Neuronal stem cell (in vitro differentiated cells): ENCODE measurements around the gene RGS8.
A peak's percentile ranks its signal among the peaks of the same experiment; 100 is the strongest.

ENCODE experiments used
- DNase-seq: peaks from one replicate; pipeline ENCODE4 v3.0.0-alpha.2; 2013; ENCODE audit warnings: low spot score
- H2AFZ ChIP-seq: one replicate; pipeline ENCODE4 v1.6.1; 2013; ENCODE audit warnings: mild to moderate bottlenecking, low read length, inconsistent platforms
- H2AK5ac ChIP-seq: 2 replicates; pipeline ENCODE4 v1.6.1; 2013; ENCODE audit warnings: low read depth, mild to moderate bottlenecking, inconsistent platforms, low read length, moderate library complexity, mixed read lengths
- H2BK120ac ChIP-seq: 2 replicates; pipeline ENCODE4 v1.6.1; 2013; ENCODE audit warnings: low read depth, mild to moderate bottlenecking, inconsistent platforms, low read length, moderate library complexity, mixed read lengths
- H2BK12ac ChIP-seq: one replicate; pipeline ENCODE4 v1.6.1; 2013; ENCODE audit warnings: low read length, inconsistent platforms
- H2BK15ac ChIP-seq: 2 replicates; pipeline ENCODE4 v1.6.1; 2013; ENCODE audit warnings: mild to moderate bottlenecking, low read length, inconsistent platforms, mixed read lengths
- H2BK5ac ChIP-seq: one replicate; pipeline ENCODE4 v1.6.1; 2013; ENCODE audit warnings: inconsistent platforms, mild to moderate bottlenecking, low read length, moderate library complexity
- H3K14ac ChIP-seq: one replicate; pipeline ENCODE4 v1.6.1; 2013; ENCODE audit warnings: low read length, inconsistent platforms
- H3K18ac ChIP-seq: 2 replicates; pipeline ENCODE4 v1.6.1; 2013; ENCODE audit warnings: low read length, inconsistent platforms
- H3K23ac ChIP-seq: 2 replicates; pipeline ENCODE4 v1.6.1; 2013; ENCODE audit warnings: low read depth, mild to moderate bottlenecking, mixed read lengths, low read length, inconsistent platforms; ENCODE audit not compliant: poor library complexity
- H3K27ac ChIP-seq: replicated peaks from 3 replicates; pipeline ENCODE4 v1.5.1; 2013; ENCODE audit warnings: low read length, inconsistent platforms
- H3K27me3 ChIP-seq, 3 experiments: 2 replicates each; pipeline ENCODE4 v1.6.1; 2013; ENCODE audit warnings: low read length in 3 of 3, mild to moderate bottlenecking in 2 of 3, inconsistent platforms in 1 of 3, low read depth in 1 of 3, mixed read lengths in 1 of 3, moderate library complexity in 1 of 3; ENCODE audit not compliant: control insufficient read depth in 3 of 3, insufficient read depth in 3 of 3
- H3K36me3 ChIP-seq, 2 donors: replicated peaks in 1 of 2; 2 replicates each; pipeline ENCODE4 v1.6.1; 2013; ENCODE audit warnings: low read length in 2 of 2; ENCODE audit not compliant: control insufficient read depth in 2 of 2, insufficient read depth in 2 of 2
- H3K4ac ChIP-seq: 2 replicates; pipeline ENCODE4 v1.6.1; 2013; ENCODE audit warnings: inconsistent platforms, mild to moderate bottlenecking, low read length, moderate library complexity
- H3K4me1 ChIP-seq, 2 donors: 1 replicate in 1 of 2; 2 replicates in 1 of 2; pipeline ENCODE4 v1.6.1; 2013; ENCODE audit warnings: low read length in 2 of 2, low read depth in 1 of 2; ENCODE audit not compliant: control insufficient read depth in 2 of 2, insufficient read depth in 1 of 2
- H3K4me2 ChIP-seq: one replicate; pipeline ENCODE4 v1.6.1; 2013; ENCODE audit warnings: mild to moderate bottlenecking, low read length, inconsistent platforms; ENCODE audit not compliant: insufficient read depth, poor library complexity, severe bottlenecking
- H3K4me3 ChIP-seq, 2 donors: 2 replicates each; pipeline ENCODE4 v1.5.1; 2013; ENCODE audit warnings: low read length in 2 of 2, mild to moderate bottlenecking in 2 of 2, inconsistent platforms in 1 of 2, moderate library complexity in 1 of 2
- H3K79me1 ChIP-seq: one replicate; pipeline ENCODE4 v1.6.1; 2013; ENCODE audit warnings: low read depth, mild to moderate bottlenecking, inconsistent platforms, low read length, moderate library complexity
- H3K9ac ChIP-seq: one replicate; pipeline ENCODE4 v1.6.1; 2013; ENCODE audit warnings: mild to moderate bottlenecking, low read depth, low read length, inconsistent platforms; ENCODE audit not compliant: poor library complexity
- H3K9me3 ChIP-seq, 2 donors: replicated peaks in 1 of 2; 2 replicates each; pipeline versions ENCODE3 to v1.6.1; 2013; ENCODE audit warnings: low read length in 2 of 2, mild to moderate bottlenecking in 2 of 2, inconsistent platforms in 1 of 2, low read depth in 1 of 2, mixed read lengths in 1 of 2, moderate library complexity in 1 of 2; ENCODE audit not compliant: control insufficient read depth in 2 of 2, insufficient read depth in 1 of 2
- H4K8ac ChIP-seq: one replicate; pipeline ENCODE4 v1.6.1; 2013; ENCODE audit warnings: low read depth, mild to moderate bottlenecking, inconsistent platforms, low read length, moderate library complexity
- H4K91ac ChIP-seq: one replicate; pipeline ENCODE4 v1.6.1; 2013; ENCODE audit warnings: low read length, low read depth, mild to moderate bottlenecking, inconsistent platforms; ENCODE audit not compliant: poor library complexity
- WGBS, 2 donors: extraction: QIAGEN DNeasy Blood & Tissue Kit; methylation state at CpG; one replicate each; pipeline ENCODE4 v1.1.7; 2013; ENCODE audit warnings: missing lambda C conversion rate in 2 of 2, mixed read lengths in 1 of 2; ENCODE audit not compliant: insufficient read length in 2 of 2, insufficient replicate concordance in 1 of 2; ENCODE audit errors: extremely low coverage in 2 of 2; 5-methylcytosine and 5-hydroxymethylcytosine counted together

RGS8 gene

GRCh38 chr1:182687361-182687760 is 3.0 kb upstream of the RGS8 start:
- H3K4ac ChIP-seq = no peak overlapping the region
- no peak overlapping the region for H4K91ac ChIP-seq
- no peak overlapping the region for H3K9ac ChIP-seq
- no peak overlapping the region for H2BK5ac ChIP-seq
- no peak overlapping the region for H2BK120ac ChIP-seq
- H3K36me3 ChIP-seq = no peaks in the 10 kb centered on the region
- peaks cover 0 to 45% (median 0%) of the 10 kb centered on the region in 3 experiments for H3K27me3 ChIP-seq
- no peak overlapping the region for H3K14ac ChIP-seq
- H2AK5ac ChIP-seq = no peak overlapping the region
- H2AFZ ChIP-seq = no peak overlapping the region
- no peak overlapping the region for H3K4me3 ChIP-seq
- H3K4me2 ChIP-seq = no peak overlapping the region
- no peak overlapping the region for H3K27ac ChIP-seq
- H3K79me1 ChIP-seq = no peaks in the 10 kb centered on the region
- no peak overlapping the region for H3K23ac ChIP-seq
- H2BK12ac ChIP-seq = no peak overlapping the region
- H4K8ac ChIP-seq = no peak overlapping the region
- peaks cover 0 to 2% of the 10 kb centered on the region in 2 donors for H3K9me3 ChIP-seq
- H2BK15ac ChIP-seq = no peak overlapping the region
- peaks cover 12 to 14% of the 10 kb centered on the region in 2 donors for H3K4me1 ChIP-seq
- no peak for DNase-seq
- no peak overlapping the region for H3K18ac ChIP-seq

GRCh38 chr1:182686446-182686845 is 2.1 kb upstream of the RGS8 start:
- no CpG with 5 or more reads among the region's 1 CpG for WGBS, 2 donors
- no peak overlapping the region for H2BK12ac ChIP-seq
- H3K4me3 ChIP-seq = no peak overlapping the region
- no peak overlapping the region for H3K18ac ChIP-seq
- no peak overlapping the region for H3K4ac ChIP-seq
- no peak overlapping the region for H3K27ac ChIP-seq
- H3K4me1 ChIP-seq = peaks cover 12 to 14% of the 10 kb centered on the region in 2 donors
- H4K91ac ChIP-seq = no peak overlapping the region
- H3K9me3 ChIP-seq = peaks cover 0 to 2% of the 10 kb centered on the region in 2 donors
- no peak overlapping the region for H2AFZ ChIP-seq
- H2AK5ac ChIP-seq = no peak overlapping the region
- no peaks in the 10 kb centered on the region for H3K79me1 ChIP-seq
- H3K36me3 ChIP-seq = no peaks in the 10 kb centered on the region
- H3K23ac ChIP-seq = no peak overlapping the region
- H2BK5ac ChIP-seq = no peak overlapping the region
- H3K4me2 ChIP-seq = no peak overlapping the region
- no peak overlapping the region for H3K9ac ChIP-seq
- H3K14ac ChIP-seq = no peak overlapping the region
- no peak overlapping the region for H2BK15ac ChIP-seq
- peaks cover 0 to 45% (median 0%) of the 10 kb centered on the region in 3 experiments for H3K27me3 ChIP-seq
- H2BK120ac ChIP-seq = no peak overlapping the region
- DNase-seq = no peak
- H4K8ac ChIP-seq = no peak overlapping the region

- peaks cover 12 to 14% of the 10 kb centered on the region in 2 donors for H3K4me1 ChIP-seq
- H2BK12ac ChIP-seq = no peak overlapping the region
- no peaks in the 10 kb centered on the region for H3K9me3 ChIP-seq
- no peak overlapping the region for H3K27ac ChIP-seq
- no peak overlapping the region for H3K4me3 ChIP-seq
- H3K9ac ChIP-seq = no peak overlapping the region
- H3K27me3 ChIP-seq = peaks cover 0 to 45% (median 0%) of the 10 kb centered on the region in 3 experiments
- WGBS, 2 donors = no CpG with 5 or more reads among the region's 4 CpGs
- no peak overlapping the region for H3K14ac ChIP-seq
- no peak overlapping the region for H4K8ac ChIP-seq
- no peak overlapping the region for H2AK5ac ChIP-seq
- H4K91ac ChIP-seq = no peak overlapping the region
- H3K18ac ChIP-seq = peak overlapping the region; percentile 1
- H2BK15ac ChIP-seq = no peak overlapping the region
- no peak overlapping the region for H2AFZ ChIP-seq
- no peak overlapping the region for H3K4me2 ChIP-seq
- no peak overlapping the region for H3K23ac ChIP-seq
- H3K79me1 ChIP-seq = no peaks in the 10 kb centered on the region
- no peak overlapping the region for H2BK120ac ChIP-seq
- no peak overlapping the region for H3K4ac ChIP-seq
- H3K36me3 ChIP-seq = no peaks in the 10 kb centered on the region
- no peak for DNase-seq
- no peak overlapping the region for H2BK5ac ChIP-seq
Measured at GRCh38 chr1:182685215-182685614, 828 bp upstream of the RGS8 start.

- H2BK15ac ChIP-seq = no peak overlapping the region
- no peaks in the 10 kb centered on the region for H3K79me1 ChIP-seq
- H3K27ac ChIP-seq = no peak overlapping the region
- no peak overlapping the region for H3K9ac ChIP-seq
- no peak overlapping the region for H3K4me3 ChIP-seq
- H2BK120ac ChIP-seq = no peak overlapping the region
- H2AK5ac ChIP-seq = no peak overlapping the region
- H2AFZ ChIP-seq = no peak overlapping the region
- no peak for DNase-seq
- no peak overlapping the region for H3K4me2 ChIP-seq
- H3K4ac ChIP-seq = no peak overlapping the region
- no peak overlapping the region for H3K14ac ChIP-seq
- no peaks in the 10 kb centered on the region for H3K9me3 ChIP-seq
- peaks cover 12 to 14% of the 10 kb centered on the region in 2 donors for H3K4me1 ChIP-seq
- no peak overlapping the region for H4K91ac ChIP-seq
- H4K8ac ChIP-seq = no peak overlapping the region
- no peaks in the 10 kb centered on the region for H3K36me3 ChIP-seq
- H3K27me3 ChIP-seq = peaks cover 0 to 40% (median 0%) of the 10 kb centered on the region in 3 experiments
- no peak overlapping the region for H2BK5ac ChIP-seq
- no peak overlapping the region for H3K18ac ChIP-seq
- WGBS, 2 donors = no CpG with 5 or more reads among the region's 2 CpGs
- no peak overlapping the region for H3K23ac ChIP-seq
- no peak overlapping the region for H2BK12ac ChIP-seq
Measured at GRCh38 chr1:182682898-182683501, 1.4 kb downstream of the RGS8 start.
